CD4-positive, alpha-beta T cell treated with Interleukin-6 at 100 ng/mL for 8 hours (primary cell): ENCODE data around the gene MDM1.

Experiments
- DNase-seq: peaks from one replicate; pipeline ENCODE4 v3.0.0-alpha.2; 2020; ENCODE audit warnings: mixed read lengths, low spot score

Gene MDM1, protein sequence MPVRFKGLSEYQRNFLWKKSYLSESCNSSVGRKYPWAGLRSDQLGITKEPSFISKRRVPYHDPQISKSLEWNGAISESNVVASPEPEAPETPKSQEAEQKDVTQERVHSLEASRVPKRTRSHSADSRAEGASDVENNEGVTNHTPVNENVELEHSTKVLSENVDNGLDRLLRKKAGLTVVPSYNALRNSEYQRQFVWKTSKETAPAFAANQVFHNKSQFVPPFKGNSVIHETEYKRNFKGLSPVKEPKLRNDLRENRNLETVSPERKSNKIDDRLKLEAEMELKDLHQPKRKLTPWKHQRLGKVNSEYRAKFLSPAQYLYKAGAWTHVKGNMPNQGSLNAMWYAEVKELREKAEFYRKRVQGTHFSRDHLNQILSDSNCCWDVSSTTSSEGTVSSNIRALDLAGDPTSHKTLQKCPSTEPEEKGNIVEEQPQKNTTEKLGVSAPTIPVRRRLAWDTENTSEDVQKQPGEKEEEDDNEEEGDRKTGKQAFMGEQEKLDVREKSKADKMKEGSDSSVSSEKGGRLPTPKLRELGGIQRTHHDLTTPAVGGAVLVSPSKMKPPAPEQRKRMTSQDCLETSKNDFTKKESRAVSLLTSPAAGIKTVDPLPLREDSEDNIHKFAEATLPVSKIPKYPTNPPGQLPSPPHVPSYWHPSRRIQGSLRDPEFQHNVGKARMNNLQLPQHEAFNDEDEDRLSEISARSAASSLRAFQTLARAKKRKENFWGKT

DNA sequence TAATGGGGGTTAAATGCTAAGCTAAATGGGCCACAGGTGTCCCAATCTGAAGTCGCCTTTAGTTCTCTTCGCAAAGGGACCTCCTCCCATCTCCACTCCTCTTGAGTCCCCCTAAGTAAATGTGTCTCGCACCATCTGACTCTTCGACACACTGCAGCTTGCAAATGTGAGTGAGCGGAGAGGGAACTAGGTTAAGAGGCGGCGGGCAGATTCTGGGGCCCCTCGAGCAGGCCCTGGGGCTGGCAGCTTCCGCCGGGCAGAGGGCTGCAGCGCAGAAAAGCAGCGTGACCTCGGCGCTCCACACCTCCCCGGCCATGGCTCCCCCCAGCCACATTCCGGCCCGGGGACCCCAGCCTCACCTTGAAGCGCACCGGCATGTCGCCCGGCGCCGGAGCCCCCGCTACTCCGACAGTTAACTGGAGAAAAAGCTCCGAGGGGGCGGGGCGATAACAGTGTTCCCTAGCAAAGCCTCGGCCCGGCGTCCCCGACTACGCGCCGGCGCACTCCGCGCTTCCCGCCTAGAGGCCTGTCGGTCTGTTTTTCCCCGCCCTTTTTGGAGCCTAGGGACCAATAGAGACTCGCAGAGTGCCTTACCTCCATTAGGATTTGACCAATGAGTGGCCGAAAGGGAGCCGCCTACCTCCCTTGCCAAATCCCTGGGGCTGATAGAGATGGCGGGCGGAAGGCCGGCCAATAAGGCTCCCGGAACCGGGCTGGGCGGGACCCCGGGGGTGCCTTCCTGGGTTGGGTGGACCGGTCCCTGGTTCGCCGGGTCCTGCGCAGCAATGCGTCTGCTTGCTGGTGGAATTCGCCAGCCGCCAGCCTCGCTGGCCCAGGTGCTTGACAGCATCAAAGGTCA lies at the start of gene MDM1:
Gene MDM1 (minus strand): TSS at position 494 of the 859 bp plus-strand sequence. CDS start 117 bp downstream, at position 377.
- peak; percentile 98 for DNase-seq

DNA sequence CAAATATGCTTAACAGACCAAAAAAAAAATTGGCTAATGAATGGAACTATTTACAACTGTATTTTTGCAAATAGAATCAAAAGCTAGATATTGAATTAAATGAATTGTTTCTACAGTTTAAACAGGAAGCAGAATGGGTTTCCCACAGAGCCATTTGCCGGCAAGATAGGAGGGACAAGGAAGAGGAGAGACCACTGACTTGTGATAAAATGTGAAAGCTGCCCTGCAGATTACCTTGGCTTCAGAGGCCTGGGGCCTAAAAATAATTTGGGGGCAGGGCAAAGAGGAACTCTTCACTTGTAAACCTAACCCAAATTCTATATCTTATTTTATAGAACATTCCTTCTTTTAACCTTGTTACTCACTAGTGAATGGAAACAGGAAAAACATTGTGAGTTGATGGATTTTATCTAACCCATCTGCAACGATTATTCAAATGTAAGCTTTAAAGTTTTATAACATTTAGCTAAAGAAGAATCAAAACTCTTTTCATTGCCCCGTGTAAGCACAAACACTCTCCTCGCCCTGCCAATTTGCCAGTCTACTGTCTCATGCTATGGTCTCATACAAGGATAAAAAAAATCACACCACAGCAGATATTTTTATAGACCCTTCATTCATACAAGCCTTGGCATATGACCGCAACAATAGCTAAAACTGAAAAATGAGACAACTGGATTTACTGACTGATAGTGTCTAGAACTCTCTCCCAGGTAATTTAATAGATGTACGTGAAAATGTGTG lies 49.5 kb upstream of the MDM1 start:
- DNase-seq, result no peak

DNA sequence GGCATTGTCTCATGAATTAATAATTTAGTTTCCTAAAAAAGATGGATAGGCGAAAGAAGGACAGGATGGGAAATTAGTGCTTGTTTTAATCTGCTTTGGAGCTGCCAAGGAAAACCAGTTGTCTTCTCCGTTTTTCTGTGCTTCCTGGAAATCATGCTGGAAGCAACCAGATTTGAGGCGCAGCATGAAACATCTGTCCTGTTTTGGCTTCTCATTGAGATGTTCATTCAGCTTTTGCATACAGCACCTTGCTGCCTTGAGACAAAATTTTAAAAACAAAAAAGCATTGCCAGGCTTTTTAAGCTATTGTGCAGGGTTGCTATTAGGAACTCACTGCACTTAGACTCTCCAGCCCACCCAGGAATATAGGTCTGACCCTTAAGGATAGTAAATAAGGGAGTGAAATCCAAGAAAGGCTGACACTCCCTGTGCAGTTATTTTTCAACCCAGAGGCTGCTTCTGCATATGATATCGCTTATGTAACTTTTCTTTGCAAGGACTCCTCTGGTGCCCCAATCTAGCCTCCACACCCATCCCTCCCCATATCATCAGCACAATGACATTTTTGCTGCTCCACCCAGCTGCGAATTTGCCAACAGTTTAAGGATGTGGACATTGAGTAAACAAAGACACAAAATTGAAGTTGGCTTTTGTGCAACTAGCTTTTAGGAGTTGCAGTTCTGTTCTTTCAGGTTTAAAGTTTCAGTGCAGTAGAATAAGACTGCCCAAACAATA lies 46.9 kb upstream of the MDM1 start:
- no peak for DNase-seq

DNA sequence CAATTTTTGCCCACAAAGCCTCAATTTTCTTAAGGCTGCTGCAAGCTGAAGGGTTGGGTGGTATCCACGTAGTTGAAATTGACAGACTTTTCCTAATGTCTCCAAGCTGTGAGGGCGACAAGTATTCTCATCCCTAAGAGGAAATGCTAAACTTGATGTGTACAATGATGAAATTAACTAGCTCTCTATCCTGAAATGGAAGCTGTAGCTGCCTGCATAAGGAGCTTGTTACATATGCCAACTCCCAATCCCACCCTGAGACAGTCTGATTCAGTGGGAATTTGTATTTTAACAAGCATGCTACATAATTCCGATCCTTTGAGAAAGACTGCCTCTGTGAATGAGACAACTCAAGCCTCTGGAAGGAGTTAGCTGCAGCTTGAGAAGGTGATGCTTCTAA lies 45.7 kb upstream of the MDM1 start:
- DNase-seq, result no peak

DNA sequence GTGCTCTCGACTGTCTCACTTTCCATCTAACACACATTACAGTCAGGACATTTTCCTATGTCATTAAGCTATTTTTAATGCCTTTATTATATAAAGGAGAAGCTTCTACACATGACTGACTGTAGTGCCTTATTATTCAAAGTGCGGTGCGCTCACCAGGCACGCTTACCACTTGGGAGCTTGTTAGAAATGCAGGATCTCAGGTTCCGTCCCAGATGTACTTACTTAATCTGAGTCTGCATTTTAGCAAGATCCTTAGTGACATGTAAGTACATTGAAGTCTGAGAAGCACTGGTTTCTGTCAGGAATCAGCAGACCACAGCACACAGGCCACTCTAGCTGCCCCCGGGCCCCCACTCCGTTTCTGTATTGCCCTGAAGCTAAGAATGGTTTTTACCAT lies 44.7 kb upstream of the MDM1 start:
- no peak for DNase-seq

DNA sequence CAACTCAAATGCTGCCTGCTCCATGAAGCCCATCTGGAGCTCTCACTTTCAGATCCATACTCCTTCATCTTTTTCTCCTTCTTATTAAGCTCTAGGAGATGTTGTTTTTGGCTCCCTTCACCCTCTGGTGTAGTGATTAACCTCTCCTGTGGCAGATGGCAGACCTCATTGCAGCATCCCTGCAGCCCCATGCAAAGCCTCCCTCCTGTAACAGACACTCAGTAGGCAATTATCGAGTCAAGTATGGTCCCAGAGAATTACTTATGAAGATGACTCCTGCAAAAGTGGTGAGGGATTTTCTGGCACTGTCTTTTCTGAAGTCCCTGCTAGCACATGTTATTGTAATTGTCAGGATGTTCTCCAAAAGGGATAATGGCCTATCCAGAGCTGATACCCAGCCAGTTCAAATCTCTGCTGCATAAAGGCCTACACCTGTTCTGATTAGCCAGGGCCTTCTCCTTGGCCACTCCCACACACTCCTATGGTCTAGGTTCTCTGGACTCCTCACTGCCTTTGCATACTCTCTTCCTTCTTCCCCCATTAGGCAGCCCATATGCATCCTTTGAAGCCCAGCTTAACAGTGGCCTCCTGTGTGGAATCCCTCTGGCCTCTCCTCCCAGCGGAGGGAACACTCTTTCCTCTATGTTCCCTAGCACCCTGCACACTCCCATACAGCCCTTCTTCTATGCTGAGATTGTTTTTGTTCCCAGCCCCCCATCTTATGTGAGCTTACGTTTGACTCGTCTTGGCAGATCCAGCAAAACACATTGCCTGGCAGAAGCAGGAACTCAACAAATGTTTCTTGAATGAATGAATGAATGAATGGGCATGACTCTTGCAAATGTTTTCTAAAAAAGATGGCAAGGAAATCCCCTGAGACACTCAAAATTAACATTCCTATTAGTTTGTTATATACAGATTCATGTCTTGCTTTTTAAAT lies 43.9 kb upstream of the MDM1 start:
- DNase-seq, result no peak

DNA sequence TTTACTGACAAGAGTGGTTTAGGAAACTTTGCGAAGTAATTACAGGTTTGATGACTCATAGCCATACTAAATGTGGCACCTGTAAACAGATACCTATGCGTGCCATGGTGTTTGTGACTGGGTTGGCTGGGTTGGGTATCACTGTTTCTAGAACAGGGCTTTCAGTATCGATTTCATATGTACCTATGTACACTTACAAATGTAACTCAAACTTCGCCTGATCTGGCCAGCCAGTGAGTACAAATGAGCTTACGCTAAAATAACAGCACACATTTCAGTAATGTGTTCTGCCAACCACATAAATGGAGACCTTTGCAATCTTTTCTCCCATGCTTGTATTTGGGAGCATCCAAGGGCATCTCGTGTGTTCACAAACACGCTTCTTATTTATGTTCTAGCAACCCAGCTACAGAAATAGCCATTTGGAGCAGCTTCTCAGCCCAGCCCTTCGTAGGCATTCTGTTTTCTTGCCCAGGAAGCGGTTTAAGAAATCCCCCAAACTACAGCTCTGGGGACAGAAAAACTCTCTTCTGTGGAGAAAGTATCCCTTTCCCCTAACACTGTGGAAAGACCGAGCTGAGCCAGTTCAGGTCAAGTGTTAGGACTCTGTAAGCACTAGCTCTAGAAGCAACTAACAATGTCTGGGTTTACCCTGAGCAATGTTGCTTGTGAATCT lies 42.3 kb upstream of the MDM1 start:
- DNase-seq, result peak; percentile 74

DNA sequence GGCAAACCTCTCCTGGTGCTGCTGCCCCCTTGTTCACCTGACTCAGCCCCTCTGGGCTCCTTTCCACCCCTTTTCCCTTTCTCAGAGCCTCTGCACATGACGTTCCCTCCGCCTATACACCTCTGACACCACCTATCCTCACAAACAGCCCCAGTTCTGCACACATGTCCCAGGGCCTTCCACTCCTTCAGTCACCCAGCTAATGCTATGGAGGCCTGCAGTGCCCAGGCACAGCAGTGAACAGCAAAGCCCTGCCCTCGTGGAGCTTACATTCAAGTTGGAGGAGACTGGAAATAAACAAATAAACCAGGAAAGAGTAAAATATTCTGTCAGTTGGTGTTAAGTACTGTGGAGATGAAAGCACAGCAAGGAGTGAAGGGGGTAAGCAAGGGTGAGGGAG lies 38.5 kb upstream of the MDM1 start:
- no peak for DNase-seq

DNA sequence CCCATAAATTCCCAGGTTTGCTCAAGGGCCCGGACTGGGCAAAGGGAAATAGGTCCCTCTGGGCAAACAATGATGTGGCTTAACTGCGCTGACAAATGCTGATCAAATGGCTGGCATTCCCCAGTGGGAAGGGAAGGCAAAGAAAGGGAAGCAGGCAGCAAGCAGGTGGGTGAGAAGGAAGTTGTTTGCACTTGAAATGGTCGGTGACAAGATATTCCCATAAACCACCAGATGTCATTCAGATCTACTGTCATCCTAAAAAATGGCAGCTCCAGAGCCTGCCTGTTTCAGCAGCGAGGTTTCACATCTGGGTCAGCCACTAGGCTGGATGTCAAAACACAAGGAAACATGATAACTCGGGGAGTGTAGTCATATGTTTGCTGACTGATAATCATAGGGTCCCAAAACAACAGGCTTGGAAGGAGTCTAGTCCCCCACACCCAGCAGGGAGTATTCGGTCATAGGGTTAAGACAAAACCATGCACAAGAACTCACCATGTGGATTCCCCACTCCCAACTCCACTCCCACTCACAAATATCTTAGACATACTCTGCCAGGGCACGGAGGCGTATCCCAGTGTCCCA lies 37.9 kb upstream of the MDM1 start:
- no peak for DNase-seq

DNA sequence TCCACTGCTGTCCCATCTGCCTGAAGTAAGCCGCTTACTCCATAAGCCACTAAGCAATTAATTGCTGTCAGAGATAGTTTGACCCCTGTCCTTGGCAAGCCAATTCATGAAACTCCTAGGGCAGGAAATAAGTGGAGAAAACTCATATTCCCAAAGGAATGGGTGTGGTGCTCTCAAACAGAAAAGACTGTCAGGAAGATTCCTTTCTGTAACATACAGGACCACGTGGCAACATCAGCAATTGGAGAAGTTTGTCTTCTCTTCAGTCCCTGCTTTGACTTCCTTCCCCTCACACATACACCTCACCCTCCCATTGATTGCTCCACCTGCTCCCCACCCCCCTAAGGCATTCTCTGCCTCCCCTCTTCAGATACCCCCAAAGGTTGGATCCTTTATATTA lies 36.2 kb upstream of the MDM1 start:
- no peak for DNase-seq

DNA sequence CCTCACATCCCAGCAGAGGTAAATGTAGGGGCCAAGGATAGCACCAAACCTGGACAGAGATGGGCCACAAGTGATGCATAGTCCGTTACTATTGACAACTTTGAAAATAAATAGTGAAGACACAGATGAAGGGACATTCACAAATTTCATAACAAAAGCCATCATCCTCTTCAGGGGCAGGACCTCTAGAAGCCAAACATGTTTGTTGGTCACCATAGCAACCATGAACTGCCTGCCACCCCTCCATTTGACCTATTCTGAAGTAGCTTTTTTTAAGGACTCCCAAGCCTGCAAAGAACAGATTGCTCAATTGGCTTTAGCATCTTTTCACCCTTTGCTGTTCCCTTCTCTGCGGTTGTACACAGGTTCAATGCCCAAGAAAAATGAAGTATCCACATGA lies 35.7 kb upstream of the MDM1 start:
- no peak for DNase-seq

DNA sequence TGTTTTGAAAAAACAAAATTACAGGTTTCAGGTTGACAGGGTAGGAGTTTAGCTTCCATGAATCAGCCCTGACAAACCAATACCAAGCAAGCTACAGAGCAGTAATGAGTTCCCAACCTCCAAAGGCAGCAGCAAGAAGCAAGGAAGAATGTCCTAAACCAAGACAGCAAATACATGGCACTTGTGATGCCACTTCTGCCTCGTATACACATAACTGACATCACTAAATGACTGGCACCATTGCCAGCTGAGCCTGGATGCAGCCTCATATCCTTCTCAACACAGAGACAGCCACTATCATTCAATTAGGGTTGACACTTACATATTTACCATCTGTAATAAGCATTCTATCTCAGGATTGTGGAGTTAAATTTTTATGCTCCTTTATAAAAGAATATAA lies 35.0 kb upstream of the MDM1 start:
- DNase-seq, result no peak

DNA sequence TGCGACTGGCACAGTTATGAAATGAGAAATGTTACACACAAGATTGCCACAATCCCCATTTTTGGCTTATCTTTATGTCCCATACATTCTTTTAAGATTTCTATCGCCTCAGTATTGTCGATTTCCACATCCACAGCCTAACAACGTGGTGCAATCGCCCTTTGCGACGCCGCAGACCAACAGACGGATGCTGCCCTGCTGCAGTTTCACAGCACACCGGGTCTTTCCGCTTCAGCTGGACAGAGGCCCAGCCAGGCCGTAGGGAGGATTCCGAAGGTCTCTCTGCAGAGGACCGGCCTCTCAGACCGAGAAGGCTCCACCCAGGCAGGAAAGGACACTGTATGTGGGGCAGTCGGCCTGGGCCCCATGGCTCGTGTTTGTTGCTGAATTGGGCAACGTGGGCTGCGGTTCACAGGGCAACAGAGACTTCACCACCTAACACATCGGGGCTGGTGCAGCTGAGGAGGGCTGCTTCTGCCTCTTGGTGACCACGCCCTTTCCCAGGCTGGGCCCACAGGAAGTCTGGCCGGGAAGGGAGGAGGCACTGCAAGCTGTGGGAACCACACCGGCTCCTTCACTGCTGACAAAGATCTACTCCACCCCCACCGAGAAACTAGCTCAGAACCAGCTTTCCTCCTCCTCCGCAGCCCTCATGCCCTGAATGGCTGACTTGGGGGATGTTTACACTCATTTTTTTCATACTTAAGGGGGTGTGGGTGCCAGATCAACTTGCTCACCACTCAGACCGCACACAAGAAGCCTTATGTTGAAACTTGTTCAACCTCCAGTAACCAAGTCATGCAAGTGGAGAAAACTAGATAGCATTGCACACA lies 32.9 kb upstream of the MDM1 start:
- peak; percentile 92 for DNase-seq

DNA sequence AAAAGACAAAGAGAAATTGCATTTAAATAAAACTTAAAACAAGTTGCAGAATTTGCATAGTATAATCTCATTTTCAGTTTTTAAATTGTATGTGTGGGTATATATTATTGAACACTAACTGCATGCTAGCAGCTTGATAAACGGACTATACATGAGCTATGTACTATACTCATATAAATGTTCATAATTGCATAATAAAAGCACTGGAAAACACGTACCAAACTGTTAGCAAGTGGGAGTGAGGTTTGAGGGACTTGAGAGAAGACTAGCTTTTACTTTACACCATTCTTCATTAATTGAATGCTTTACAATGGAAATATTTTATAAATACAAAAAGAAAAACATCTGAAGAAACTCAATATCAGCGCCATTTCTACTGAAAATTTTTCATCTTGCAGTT lies 32.2 kb upstream of the MDM1 start:
- DNase-seq, result no peak

DNA sequence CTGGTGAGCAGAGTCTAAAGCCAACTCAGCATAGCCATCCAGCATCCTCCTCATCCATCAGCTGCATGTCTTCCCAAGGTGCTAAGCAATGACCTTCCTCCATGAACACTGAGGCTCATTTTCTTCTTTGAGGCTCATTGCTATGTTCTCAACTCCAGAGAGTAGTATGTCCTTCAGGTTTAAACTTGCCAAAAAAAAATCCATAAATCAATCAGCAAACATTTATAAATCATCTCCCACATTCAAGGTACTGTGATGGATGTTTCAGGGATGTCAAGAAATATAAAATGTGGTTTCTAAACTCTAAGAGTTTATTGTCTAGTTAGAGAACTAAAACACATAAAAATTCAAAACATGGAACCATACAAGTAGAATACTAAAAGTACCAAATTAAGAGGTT lies 29.8 kb upstream of the MDM1 start:
- no peak for DNase-seq

DNA sequence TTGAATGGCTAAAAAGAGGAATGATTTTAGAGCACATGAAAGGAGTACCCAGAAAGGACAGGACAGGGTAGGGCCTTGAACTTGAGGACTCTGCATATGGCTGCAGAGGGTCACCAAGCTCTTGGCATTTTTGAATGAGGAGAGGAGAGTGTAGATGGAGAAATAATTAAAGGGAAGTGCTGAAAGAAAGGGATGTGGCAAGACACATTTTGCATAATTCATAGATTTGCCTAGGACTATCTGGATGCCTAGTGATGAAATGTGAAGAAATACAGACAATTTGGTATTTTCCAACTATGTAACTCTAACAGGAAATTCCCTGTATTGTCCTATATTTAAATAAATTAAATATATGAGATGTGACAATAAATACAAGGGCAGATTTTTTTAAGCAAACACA lies 27.5 kb upstream of the MDM1 start:
- no peak for DNase-seq

DNA sequence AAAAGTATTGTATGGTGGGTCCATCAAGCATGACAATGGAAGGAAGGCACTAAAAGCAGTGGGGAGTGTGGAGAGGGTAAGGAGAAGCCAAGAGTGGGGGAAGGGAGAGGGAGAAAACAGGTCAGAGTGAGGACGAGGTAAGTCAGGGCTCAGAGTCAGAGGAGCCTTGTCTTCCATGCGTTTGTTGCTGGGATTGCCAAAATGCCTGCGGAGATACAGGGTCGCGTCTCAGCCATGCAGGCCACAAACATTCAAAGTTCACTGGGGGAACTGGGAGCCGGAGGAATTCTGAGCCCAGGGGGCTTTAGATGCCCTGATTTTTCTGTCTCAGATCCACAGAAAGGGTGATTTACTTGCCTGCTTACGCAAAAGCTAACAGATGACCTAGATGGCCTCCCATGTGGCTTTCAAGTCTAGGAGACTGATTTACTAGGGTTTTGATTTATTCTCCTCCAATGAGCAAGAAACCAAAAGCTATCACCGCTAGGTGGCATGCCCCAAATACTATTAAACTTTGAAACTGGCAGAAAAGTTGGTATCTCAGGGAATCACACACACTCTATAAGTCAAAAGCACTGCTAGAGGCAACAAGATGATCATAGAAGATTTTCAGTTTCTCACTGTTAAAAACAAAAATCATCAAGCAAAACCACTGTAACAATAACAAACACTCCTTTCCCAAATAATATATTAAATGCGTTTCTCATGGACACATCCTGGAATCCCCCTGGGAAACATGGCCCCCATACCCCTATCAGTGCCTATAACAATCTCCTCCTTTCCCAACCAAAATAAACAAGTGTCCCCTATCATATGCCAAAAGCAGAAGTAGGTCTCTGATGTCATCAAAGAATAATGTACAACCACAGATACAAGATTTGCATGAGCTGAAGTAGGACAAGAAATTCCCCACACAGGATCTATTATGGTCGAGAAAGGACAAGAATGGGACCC lies 26.6 kb upstream of the MDM1 start:
- DNase-seq, result peak; percentile 78
